Body of pancreas (tissue), 4 donors: ENCODE data around the gene TESMIN.

Experiments
- CTCF ChIP-seq, 7 experiments: fragments of 450-650 bp in 4 of 7; fragments of 200-600 bp in 3 of 7; sonication (generic) in 3 of 7; IDR thresholded peaks; one replicate each; pipeline ENCODE4 v1.5.1; 2016 to 2019; ENCODE audit warnings: antibody characterized with exemption in 7 of 7
- POLR2A ChIP-seq, 3 donors: fragments of 450-650 bp; IDR thresholded peaks; one replicate each; pipeline ENCODE4 v1.6.1; 2016; ENCODE audit warnings: antibody characterized with exemption in 3 of 3, mild to moderate bottlenecking in 2 of 3

GRCh38 chr11:68685656-68686380 is 65.5 kb downstream of the TESMIN start:
- no peak for TF ChIP-seq POLR2A (IDR thresholded peaks at IDR 0.05)
- no peak for TF ChIP-seq CTCF (IDR thresholded peaks at IDR 0.05)
